ENCODE measurements around the gene AMOT. TPM values are rescaled to one million over a fixed set of nuclear protein-coding genes. Genes with fewer than 3 reads are reported as not detected.

AMOT gene
- total and polyA plus RNA-seq, 2 of the 4 experiments (the other 2 are of a cell fraction) = 4.7 to 9.1 TPM

- ATAC-seq (ENCODE audit: low read depth) = no peak
- H3K9ac ChIP-seq (ENCODE audit: low read depth, low read length) = no peak overlapping the region
- H3K4me2 ChIP-seq (ENCODE audit: low read depth, low read length) = no peak overlapping the region
- no peak for DNase-seq
- H4K91ac ChIP-seq (ENCODE audit: insufficient read depth, low read depth, low read length) = no peak overlapping the region
- H3K23ac ChIP-seq (ENCODE audit: low read depth, low read length) = no peak overlapping the region
- H3K36me3 ChIP-seq (ENCODE audit: control insufficient read depth, insufficient read depth, low read length) = no peaks in the 10 kb centered on the region
- H3K14ac ChIP-seq (replicated peaks; ENCODE audit: low read depth, low read length) = no peak overlapping the region
- no peaks in the 10 kb centered on the region for H3K79me1 ChIP-seq (ENCODE audit: low read depth in 1 of 2, low read length in 2 of 2)
- H2BK20ac ChIP-seq (ENCODE audit: low read depth, low read length) = no peak overlapping the region
- in situ Hi-C loops (cut with MboI; ENCODE audit: low sequenced_read_pairs) (no loop called here), intact Hi-C loops (cut with micrococcal nuclease) (no loop called here), dilution Hi-C loops (cut with HindIII; ENCODE audit: low sequenced_read_pairs, unreplicated experiment) (no loop called here)
- no peaks in the 10 kb centered on the region for H3K9me3 ChIP-seq (ENCODE audit: control insufficient read depth, insufficient read depth, low read length)
- no peak overlapping the region for H3K27ac ChIP-seq (ENCODE audit: insufficient read depth, low read length)
- CTCF ChIA-PET = interaction anchor here (1.1 kb wide), 1 partner anchor 21 kb away, joined by 4 read pairs; no protein-coding TSS in a partner anchor
- H3K4me3 ChIP-seq (ENCODE audit: insufficient read depth, low read depth, low read length) = no peak overlapping the region
- H3K18ac ChIP-seq (ENCODE audit: low read depth, low read length) = no peak overlapping the region
- no peak overlapping the region for H2AK9ac ChIP-seq (replicated peaks; ENCODE audit: low read depth, low read length, poor library complexity)
- H2BK5ac ChIP-seq (ENCODE audit: low read depth, low read length, poor library complexity, severe bottlenecking) = no peak overlapping the region
- BruUV-seq (replicated peaks) = no TSS peak
- H2BK120ac ChIP-seq (ENCODE audit: low read depth, low read length) = no peak overlapping the region
- H4K8ac ChIP-seq (ENCODE audit: low read depth in 2 of 2, low read length in 2 of 2) = no peak overlapping the region
- no peak overlapping the region for H4K5ac ChIP-seq (ENCODE audit: low read depth, low read length)
- H4K20me1 ChIP-seq (ENCODE audit: insufficient read depth, low read length) = no peaks in the 10 kb centered on the region
- peaks cover 9% of the 10 kb centered on the region for H3K27me3 ChIP-seq (ENCODE audit: control insufficient read depth, insufficient read depth, low read length)
- POLR2A ChIA-PET (ENCODE audit: unreplicated experiment) = no interaction called here
- no CpG with 5 or more reads among the region's 1 CpG for WGBS, 2 experiments (ENCODE audit: extremely low coverage in 2 of 2, insufficient read length in 1 of 2)
- H3K9me1 ChIP-seq (ENCODE audit: insufficient read depth, low read length) = no peaks in the 10 kb centered on the region
- H3K4ac ChIP-seq (ENCODE audit: low read depth, low read length) = no peak overlapping the region
- no peak overlapping the region for H2AK5ac ChIP-seq (ENCODE audit: low read depth, low read length)
- H2BK15ac ChIP-seq (ENCODE audit: low read depth, low read length) = no peak overlapping the region
- no peaks in the 10 kb centered on the region for H3K4me1 ChIP-seq (ENCODE audit: control insufficient read depth, insufficient read depth, low read length)
- no peak for TF ChIP-seq USF2 (IDR thresholded peaks at IDR 0.05; ENCODE audit: low read depth, low read length)
- TF ChIP-seq CTCF (conservative IDR thresholded peaks at IDR 0.05; ENCODE audit: low read depth, low read length) = no peak
- TF ChIP-seq FOS (IDR thresholded peaks at IDR 0.05; ENCODE audit: low read depth, low read length) = no peak
- no peak for TF ChIP-seq BHLHE40 (IDR thresholded peaks at IDR 0.05; ENCODE audit: low read depth, low read length)
- TF ChIP-seq POLR2A (IDR thresholded peaks at IDR 0.05; ENCODE audit: low read depth, low read length) = no peak
- no peak for TF ChIP-seq RFX5 (IDR thresholded peaks at IDR 0.05; ENCODE audit: low read depth, low read length)
- TF ChIP-seq RAD21 (IDR thresholded peaks at IDR 0.05; ENCODE audit: low read length) = no peak
- TF ChIP-seq CHD1 (IDR thresholded peaks at IDR 0.05; ENCODE audit: low read depth, low read length) = no peak
- TF ChIP-seq MXI1 (IDR thresholded peaks at IDR 0.05; ENCODE audit: borderline replicate concordance, low read depth, low read length) = no peak
- no peak for TF ChIP-seq MAZ (IDR thresholded peaks at IDR 0.05; ENCODE audit: borderline replicate concordance, low read depth, low read length)
- TF ChIP-seq SMC3 (IDR thresholded peaks at IDR 0.05; ENCODE audit: low read depth, low read length) = no peak
- TF ChIP-seq MAFK (IDR thresholded peaks at IDR 0.05; ENCODE audit: low read depth, low read length) = no peak
- TF ChIP-seq RCOR1 (IDR thresholded peaks at IDR 0.05; ENCODE audit: insufficient replicate concordance, low read length) = no peak
- TF ChIP-seq NFE2L2 (IDR thresholded peaks at IDR 0.05; ENCODE audit: low read depth, low read length) = no peak
- TF ChIP-seq ELK1 (IDR thresholded peaks at IDR 0.05; ENCODE audit: borderline replicate concordance, low read depth, low read length) = no peak
- H2AFZ ChIP-seq (replicated peaks; ENCODE audit: low read length, poor library complexity) = no peak overlapping the region
- no peak overlapping the region for H3K56ac ChIP-seq (ENCODE audit: extremely low read depth, insufficient read depth, low read length)
Observed at GRCh38 chrX:112753116-112753515, 87.5 kb downstream of the AMOT start.
